Measurements from ENCODE around the gene KRTAP10-2.

DNA sequence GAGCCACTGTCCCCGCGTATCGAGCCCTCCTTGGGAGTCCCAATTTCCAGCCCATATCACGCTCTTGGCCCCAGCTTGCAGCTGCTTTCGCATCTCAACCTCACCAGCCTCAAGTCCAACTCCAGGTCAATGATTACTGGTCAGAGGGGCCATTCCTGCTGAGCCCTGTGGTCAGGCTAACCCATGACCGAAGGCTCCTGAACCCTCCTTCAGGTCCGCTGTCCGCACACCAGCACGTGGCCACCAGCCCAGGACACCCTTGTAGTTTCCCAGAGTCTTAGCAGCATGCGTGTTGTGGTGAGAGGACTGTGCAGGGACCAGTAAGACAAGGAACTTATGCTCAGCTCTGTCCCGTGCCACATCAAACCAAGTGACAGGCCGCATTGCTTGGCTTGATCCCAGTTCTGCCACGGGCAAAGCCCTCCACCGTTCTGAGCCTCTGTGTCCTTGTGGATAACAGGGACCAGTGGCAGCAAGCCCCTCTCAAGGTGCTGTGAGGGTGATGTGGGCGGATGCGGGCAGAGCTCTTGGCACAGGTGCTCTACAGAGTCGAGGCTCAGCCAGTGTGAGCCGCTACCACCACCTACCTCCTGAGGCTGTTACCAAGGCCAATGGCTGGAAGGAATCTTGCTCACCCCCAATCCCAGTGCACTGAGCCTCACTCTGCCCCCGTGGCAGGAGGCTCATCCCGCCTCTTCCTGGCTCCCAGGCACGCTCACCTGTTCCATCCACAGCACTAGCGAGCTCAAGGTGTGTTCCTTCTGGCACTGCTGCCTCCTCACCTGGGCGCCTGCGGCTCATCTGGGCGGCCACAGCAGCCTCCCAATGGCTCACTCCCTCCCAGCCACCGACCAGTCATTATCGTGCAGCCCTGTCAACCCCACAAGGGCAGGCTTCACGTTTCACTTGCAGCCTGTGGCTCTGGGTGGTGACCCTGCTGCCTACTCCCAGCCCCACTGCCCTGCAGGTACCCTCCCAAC, 31.7 kb downstream of the KRTAP10-2 start:
- TF ChIP-seq POLR2AphosphoS5 (IDR thresholded peaks at IDR 0.05; ENCODE audit: low read depth, low read length) (no peak), SIN3A (IDR thresholded peaks at IDR 0.05; ENCODE audit: borderline replicate concordance, insufficient read depth, low read length) (no peak), FOXP2 (optimal IDR thresholded peaks at IDR 0.05; ENCODE audit: borderline replicate concordance, extremely low read depth, extremely low read length, insufficient read depth) (no peak), TAF1 (IDR thresholded peaks at IDR 0.05; ENCODE audit: borderline replicate concordance, insufficient read depth, low read length) (no peak)
- TF ChIP-seq, protein P1, sequence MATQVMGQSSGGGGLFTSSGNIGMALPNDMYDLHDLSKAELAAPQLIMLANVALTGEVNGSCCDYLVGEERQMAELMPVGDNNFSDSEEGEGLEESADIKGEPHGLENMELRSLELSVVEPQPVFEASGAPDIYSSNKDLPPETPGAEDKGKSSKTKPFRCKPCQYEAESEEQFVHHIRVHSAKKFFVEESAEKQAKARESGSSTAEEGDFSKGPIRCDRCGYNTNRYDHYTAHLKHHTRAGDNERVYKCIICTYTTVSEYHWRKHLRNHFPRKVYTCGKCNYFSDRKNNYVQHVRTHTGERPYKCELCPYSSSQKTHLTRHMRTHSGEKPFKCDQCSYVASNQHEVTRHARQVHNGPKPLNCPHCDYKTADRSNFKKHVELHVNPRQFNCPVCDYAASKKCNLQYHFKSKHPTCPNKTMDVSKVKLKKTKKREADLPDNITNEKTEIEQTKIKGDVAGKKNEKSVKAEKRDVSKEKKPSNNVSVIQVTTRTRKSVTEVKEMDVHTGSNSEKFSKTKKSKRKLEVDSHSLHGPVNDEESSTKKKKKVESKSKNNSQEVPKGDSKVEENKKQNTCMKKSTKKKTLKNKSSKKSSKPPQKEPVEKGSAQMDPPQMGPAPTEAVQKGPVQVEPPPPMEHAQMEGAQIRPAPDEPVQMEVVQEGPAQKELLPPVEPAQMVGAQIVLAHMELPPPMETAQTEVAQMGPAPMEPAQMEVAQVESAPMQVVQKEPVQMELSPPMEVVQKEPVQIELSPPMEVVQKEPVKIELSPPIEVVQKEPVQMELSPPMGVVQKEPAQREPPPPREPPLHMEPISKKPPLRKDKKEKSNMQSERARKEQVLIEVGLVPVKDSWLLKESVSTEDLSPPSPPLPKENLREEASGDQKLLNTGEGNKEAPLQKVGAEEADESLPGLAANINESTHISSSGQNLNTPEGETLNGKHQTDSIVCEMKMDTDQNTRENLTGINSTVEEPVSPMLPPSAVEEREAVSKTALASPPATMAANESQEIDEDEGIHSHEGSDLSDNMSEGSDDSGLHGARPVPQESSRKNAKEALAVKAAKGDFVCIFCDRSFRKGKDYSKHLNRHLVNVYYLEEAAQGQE (IDR thresholded peaks at IDR 0.05; ENCODE audit: insufficient read depth in 1 of 2, low read depth in 2 of 2, low read length in 2 of 2): no peak

All from PFSK-1 (cell line).